ENCODE data around the gene PTPRQ.
"Not testable (repeated sequence)": the region's sequence is repeated elsewhere in the genome, so short reads cannot be mapped to it uniquely, and the experiment has no call there.

Gene PTPRQ, protein sequence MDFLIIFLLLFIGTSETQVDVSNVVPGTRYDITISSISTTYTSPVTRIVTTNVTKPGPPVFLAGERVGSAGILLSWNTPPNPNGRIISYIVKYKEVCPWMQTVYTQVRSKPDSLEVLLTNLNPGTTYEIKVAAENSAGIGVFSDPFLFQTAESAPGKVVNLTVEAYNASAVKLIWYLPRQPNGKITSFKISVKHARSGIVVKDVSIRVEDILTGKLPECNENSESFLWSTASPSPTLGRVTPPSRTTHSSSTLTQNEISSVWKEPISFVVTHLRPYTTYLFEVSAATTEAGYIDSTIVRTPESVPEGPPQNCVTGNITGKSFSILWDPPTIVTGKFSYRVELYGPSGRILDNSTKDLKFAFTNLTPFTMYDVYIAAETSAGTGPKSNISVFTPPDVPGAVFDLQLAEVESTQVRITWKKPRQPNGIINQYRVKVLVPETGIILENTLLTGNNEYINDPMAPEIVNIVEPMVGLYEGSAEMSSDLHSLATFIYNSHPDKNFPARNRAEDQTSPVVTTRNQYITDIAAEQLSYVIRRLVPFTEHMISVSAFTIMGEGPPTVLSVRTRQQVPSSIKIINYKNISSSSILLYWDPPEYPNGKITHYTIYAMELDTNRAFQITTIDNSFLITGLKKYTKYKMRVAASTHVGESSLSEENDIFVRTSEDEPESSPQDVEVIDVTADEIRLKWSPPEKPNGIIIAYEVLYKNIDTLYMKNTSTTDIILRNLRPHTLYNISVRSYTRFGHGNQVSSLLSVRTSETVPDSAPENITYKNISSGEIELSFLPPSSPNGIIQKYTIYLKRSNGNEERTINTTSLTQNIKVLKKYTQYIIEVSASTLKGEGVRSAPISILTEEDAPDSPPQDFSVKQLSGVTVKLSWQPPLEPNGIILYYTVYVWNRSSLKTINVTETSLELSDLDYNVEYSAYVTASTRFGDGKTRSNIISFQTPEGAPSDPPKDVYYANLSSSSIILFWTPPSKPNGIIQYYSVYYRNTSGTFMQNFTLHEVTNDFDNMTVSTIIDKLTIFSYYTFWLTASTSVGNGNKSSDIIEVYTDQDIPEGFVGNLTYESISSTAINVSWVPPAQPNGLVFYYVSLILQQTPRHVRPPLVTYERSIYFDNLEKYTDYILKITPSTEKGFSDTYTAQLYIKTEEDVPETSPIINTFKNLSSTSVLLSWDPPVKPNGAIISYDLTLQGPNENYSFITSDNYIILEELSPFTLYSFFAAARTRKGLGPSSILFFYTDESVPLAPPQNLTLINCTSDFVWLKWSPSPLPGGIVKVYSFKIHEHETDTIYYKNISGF (N-terminal part only)

DNA sequence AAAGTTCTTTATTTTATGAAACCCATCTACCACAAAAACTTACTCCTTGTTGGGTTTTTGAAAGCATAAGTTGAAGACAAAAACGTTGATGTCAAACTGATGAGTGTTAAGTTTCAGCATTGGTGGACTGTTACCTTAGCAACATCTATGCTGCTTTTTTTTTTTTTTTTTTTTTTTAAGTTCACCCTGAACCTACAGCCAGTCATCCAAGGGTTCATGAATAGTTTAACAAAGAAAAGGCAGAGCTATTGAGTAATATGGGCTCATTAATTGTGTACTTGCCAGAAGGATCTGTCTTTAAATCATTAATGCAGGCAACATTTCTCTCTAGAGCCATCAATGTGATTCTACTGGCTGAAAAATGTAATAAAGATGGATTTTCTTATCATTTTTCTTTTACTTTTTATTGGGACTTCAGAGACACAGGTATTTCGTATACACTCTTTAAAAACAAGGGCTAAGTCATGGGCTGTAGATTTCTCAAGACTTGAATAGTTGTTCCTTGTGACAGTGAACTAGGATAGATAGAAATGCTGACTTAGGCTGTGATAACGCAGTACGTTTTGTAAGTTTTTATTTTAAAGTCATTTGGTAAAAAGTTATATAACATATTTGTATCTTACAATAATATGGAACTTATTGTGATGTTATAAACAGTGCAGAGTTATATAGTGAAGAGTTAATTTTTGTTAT lies at the start of gene PTPRQ:
TSS of gene PTPRQ (plus strand) at position 262 of the 693 bp plus-strand sequence. CDS start at position 373, 111 bp downstream.
- peak; percentile 47 for DNase-seq (ENCODE audit: low read depth)

DNA sequence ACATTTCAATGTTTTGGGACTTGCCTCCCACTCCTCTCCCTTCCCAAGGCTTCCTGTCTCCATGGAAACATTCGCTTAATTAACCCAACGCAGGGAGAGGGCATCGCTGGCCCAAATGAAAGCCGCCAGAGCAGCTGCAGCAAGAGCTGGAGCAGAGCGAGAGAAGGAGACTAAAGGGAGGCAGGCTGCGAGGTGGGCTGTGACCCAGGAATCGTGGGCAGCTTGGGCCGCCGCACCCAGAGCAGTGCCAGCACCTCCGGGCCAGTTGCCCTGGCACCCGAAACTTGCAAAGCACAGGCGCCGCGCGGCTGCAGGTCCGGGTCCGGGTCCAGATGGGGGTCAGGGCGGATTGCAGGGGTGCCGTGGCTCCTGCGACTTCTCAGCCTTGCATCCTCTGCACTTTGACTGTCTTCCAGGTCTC lies 43.5 kb upstream of the PTPRQ start:
- peak; percentile 23 for DNase-seq (ENCODE audit: low read depth)

DNA sequence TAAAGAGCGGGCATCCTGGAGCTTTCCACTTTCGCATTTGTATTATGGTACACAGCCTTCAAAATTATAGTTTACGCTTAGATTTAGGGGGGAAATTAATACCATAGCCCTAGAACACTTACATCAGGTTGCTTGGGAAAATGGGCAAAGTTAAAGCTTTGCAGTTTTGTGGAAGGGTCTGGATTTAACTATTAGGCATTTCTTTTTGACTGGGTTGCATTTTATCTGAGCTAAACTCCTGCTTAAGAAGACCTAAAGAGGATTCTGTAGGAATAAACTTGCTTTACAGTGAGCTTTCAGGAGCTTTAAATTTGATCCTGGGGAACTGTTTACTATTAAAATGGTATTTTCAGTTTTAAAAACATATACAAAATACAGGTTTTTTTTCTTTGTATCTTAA lies 42.8 kb upstream of the PTPRQ start:
- DNase-seq (ENCODE audit: low read depth), result no peak

DNA sequence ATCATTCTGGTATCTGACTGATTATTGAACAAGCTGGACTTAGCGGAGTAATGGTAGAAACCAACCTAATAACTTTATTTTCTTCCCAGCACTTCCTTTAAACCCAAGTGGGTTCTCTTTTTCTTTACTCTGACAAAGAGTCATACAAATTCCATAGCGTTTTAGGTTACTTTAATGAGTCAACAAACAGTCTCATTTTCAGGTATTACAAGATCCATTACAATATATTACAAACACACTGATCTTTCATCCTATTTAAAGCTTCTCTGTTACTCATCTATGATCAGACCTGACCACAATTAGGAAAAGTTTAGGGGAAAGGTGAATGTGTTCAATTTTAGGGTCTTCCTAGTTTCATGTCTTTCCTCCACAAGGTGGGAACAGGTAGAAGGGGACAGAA lies 39.4 kb upstream of the PTPRQ start:
- DNase-seq (ENCODE audit: low read depth), result no peak

DNA sequence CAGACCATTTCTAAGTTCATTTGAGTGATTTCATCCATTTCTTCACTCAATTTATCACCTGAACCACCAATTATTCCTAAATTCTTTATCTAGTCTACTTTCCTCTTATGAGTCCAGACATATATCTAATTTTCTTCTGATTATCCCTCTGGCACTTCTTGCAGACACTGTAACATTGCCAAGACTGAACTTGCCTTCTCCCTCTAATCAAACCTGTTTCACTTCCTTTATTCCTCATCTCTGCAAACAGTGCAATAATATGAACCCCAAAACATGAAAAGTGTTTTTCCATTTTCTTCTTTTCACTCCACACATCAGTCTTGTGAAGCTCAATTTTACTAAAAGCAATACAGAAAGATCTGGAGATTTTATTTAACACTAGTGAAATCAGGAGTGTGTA lies 37.8 kb upstream of the PTPRQ start:
- no peak for DNase-seq (ENCODE audit: low read depth)

DNA sequence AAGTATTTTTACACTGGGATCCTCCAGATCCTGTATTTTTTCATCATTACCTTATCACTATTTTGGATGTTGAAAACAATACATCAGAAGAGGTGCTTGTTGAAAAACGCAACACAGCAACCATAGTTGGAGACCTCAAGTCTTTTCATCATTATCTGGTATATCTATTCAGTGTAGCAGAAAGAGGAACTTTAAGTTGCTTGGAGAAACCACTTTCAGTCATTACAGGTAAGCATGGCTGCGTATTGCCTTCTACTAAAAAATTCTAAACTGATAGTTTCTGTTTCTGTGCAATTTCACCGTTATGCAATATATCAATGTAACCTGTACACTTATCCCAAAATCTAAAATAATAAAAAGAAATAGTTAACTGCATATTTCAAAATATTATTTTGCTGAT lies 32.2 kb upstream of the PTPRQ start:
- DNase-seq (ENCODE audit: low read depth), result no peak

DNA sequence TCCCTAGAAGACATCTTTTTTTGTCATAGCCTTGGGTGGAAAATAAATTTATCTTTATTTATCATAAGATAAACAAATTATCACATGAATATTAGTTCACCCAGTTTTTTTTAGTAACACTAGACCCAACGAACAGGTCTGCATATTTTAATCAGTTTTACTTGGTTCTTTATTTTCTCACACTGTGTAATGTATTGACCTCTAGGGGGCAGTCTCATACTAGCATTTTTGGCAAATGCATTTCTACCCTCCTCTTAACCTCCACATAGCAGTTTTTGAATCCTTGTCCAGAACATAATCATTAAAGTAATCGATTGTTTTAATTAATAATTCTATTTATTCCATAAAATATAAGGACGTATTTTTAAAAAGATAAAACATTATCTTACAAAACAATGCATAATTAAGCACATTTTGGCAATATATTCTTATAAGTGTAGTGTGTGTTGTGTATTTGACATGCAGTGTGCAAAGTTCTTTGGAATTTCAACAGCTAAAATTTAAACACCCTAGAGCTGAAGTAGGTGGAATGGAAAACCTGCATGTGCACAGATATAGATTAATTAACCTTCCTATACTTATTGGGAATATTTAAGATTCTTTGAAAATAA lies 31.6 kb upstream of the PTPRQ start:
- peak; percentile 69 for DNase-seq (ENCODE audit: low read depth)

DNA sequence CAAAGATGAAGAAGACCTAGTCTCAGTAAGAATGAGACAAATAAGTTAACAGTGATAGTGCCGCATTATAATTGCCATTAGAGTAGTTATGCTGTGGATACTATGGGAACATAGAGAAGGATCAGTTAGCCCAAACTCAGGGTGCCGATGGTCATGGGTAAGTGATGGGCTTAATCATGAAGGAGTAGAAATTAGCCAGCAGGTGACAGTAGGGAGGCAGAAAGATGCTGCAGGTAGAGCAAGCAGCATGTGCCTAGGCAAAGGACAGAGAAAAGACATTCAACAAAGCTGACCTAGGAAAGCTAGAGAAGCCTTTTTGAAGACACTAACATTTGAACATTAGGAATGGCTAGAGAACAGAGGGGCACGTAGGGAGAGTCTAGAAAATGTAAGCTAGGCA lies 30.6 kb upstream of the PTPRQ start:
- DNase-seq (ENCODE audit: low read depth), result no peak

DNA sequence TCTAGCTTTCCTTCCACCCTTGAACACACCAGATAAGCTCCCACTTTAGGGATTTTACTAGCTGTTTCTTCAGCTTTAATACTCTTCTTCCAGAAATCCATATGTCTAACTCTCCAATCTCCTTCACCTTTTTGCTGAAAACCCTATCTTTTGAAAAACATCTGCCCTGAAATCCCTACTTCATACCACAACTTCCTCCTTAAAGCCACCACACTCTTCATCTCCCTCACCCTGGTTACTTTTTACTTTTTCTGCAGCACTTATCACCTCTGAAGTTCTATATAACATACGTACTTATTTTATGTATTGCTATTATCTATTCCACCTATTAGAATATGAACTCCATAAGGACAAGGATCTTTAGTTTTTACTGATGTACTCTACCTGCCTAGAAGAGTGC lies 28.6 kb upstream of the PTPRQ start:
- DNase-seq (ENCODE audit: low read depth), result no peak

DNA sequence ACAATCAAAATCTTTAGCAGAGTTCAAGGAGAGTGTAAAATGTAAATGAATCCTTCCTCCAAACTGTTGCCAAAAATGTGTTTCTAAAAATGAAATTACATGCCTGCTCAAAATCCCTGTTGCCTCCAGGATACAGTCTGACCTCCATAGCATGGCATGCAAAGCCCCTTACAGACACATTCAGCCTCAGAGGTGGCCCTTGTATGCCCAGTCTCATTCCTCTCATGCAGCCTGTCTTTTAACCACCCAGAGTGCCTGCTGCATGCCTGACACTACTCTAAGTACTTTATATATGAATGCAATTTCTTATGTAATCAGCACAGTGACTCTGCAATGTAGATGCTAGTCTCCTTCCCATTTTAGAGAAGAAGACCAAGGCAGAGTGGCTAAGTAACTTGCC lies 24.4 kb upstream of the PTPRQ start:
- DNase-seq (ENCODE audit: low read depth), result peak; percentile 69

DNA sequence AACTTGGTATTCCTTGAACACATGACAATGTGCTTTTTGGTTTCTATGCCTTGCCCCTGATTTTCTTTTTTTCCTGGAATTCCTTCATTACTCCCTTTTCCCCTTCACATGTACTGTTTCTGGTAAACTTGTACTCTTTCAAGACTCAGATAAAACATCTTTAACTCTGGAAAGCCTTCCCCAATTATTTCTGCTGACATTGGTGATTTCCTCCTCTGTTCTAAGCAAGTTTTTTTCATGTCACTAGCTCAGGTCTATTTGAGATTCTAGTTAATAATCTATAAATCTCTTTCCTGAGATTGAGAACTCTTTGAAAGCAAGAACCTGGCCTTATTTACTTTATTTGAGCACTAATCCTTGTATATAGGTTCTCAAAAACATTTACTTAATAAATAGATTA lies 24.0 kb upstream of the PTPRQ start:
- no peak for DNase-seq (ENCODE audit: low read depth)

DNA sequence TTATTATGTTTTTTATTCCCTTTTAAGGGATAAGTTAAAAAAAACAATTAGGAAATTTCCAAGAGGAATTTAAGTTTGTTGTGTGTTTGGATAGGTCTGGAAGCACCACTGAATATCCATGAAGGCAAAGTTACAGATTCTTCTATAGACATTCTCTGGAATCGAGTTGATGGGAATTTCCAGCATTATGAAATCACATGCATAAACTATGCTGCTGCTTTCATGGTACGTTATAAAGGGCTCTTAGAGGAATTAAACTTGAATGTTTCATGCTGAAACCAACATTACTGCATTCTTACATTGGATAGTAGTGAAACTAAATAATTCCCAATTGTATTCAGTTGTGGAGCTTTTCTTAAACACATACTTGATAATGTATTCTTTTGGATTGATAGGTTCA lies 21.5 kb upstream of the PTPRQ start:
- peak; percentile 73 for DNase-seq (ENCODE audit: low read depth)

DNA sequence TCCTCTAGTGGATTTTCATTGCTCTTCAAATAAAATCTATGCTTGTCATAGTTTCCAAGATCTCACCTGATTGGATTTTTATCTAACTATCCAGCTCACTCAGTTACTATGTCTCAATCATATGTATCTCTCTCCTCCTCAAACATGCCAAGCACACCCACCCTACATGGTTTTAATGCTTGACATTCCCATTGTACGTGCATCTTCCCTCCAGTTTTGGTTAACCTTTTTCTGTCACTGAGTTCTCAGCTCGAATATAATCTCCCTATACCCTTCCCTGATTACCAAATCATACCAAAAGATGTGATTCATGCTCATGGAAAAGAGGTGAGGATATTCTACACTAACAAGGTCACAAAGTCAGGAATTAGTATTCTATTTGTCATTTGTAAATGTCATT lies 12.0 kb upstream of the PTPRQ start:
- DNase-seq (ENCODE audit: low read depth), result no peak

DNA sequence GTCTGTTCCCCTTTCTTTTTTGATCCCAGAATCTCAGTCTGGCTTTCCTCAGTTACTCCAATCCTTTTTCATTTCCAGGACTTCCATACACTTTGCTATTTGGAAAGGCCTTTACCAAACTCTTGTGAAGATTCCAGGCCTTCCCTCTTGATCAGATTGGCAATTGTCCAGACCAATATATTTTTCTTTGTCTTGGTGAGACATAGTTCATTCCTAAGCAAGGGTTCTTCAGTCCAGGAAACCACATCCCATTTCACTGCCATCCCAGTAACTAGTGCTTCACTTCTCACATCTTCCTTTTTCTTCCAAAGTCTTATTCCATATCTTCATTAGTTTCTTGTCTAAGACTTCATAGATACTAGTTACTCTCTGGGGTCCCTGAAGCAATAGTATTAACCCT lies 2.1 kb upstream of the PTPRQ start:
- DNase-seq (ENCODE audit: low read depth), result peak; percentile 89

DNA sequence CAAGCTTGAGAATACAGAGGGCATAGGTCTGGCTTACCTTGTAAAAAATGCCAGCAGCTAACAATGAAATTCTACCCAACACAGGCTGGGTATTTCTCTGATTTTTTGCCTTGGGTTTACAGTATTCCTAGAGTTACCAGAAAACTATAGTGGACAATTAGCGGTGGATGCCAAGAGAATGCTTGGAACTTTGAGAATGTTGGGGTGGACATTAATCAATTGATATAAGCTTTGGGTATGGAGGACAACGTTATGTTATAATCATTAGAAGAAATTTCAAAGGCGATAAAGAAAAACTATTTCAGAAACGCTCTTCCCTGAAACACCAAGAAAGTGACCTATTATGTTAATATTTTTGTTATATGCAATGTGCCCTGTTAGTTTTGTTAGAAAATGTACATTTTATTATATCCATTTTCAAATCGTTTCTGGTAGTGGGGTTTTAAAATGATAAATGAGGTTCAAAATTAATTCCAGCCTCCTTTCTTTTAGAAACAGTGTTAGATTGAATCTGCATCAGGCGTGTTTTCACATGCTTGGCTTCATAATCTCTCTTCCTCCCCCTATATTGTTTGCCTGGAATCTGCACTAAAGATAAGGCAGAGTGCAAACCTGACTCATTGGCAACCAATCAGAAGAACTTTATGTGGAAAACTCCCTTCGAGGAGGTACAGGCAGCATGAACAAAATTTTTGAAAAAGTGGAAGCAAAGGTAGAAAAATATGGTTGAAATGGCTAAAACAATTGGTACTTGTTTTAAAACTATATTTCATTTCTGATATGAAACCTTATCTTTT lies 1.4 kb upstream of the PTPRQ start:
- DNase-seq (ENCODE audit: low read depth), result no peak

DNA sequence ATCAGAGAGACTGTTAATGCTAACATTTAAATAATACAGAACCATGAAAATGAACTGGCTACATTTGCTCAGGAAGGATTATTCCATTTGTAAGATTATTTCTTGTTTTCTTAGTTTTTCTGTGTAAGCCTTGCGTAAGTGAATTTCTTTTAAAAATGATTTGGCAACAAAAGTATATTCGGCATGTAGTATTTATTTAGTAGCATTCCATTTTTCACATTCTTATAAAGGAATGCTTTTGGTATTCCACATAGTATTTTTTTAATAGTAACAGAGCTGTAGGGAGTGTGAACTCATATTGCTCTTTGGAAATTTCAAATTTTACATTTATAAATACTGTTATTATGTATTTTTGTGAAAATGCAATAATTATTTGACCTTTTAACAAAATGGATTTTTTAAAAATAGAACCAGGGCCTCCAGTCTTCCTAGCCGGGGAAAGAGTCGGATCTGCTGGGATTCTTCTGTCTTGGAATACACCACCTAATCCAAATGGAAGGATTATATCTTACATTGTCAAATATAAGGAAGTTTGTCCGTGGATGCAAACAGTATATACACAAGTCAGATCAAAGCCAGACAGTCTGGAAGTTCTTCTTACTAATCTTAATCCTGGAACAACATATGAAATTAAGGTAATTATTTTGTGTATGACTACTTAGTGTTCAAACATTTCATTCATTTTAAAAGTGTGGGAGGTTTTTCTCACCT lies 1.2 kb downstream of the PTPRQ start:
- peak; percentile 70 for DNase-seq (ENCODE audit: low read depth)

DNA sequence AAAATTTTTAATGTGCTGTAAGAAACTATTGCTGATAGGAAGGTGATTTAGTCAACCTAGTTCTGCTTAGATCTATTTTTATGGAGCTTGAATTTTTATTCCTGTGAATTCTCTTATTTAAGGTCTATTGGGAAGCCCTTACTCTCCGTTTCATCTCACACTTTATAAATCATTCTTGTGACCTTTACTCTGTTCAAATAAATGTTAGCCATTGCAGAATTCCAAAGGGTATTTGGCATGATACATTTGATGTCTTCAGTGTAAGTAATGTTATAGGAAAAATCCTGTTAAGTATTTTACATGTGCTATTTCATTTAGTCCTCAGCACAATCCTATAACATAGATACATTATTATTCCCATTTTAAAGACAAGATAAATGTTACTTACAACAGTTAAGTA lies 12.5 kb downstream of the PTPRQ start:
- DNase-seq (ENCODE audit: low read depth), result no peak

DNA sequence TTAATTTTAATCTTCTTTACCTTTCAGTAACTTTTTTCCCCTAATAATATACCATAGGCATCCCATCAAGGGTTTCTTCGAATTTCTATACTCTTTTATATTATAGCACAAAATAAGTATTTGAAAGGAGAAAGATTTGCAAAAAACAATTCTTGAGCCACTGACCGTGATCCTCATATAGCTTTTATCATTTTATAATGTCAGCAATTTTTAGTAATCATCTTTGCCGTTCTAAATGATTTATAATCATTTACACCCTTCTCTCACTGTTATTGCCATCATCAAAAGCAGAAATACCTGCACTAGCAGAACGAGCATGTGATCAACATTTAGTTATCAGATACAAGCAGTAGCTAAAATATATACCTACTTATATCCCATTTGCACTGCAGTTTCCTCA lies 16.9 kb downstream of the PTPRQ start:
- no peak for DNase-seq (ENCODE audit: low read depth)

DNA sequence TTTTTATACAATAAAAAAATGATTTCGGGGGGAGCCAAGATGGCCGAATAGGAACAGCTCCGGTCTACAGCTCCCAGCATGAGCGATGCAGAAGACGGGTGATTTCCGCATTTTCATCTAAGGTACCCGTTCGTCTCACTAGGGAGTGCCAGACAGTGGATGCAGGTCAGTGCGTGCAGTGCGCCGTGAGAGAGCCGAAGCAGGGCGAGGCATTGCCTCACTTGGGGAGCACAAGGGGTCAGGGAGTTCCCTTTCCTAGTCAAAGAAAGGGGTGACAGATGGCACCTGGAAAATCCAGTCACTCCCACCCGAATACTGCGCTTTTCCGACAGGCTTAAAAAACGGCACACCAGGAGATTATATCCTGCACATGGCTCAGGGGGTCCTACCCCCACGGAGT lies 17.8 kb downstream of the PTPRQ start:
- not testable (repeated sequence) for DNase-seq (ENCODE audit: low read depth)

DNA sequence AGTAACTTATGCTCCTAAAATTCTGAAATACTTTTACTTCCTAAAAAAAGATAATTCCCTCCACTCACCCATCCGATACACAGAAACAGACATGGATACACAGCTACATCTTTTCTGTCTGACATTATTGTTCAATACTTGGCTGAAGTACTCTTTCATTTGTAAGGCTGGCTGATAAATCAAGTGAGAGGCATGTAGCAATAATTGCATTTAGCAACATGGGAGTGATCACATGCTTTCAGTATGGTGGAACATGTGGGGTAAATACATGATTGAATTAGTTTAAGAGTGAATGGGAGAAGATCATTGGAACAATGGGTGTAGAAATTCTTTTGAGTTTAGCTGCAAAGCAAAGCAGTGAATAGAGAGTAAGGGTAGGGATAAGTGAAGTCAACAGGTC lies 25.6 kb downstream of the PTPRQ start:
- DNase-seq (ENCODE audit: low read depth), result peak; percentile 14

Data from EH (cell line).